Choroid plexus epithelial cell (primary cell): Measurements from ENCODE around the gene ANKZF1.
A peak's percentile ranks its signal among the peaks of the same experiment; 100 is the strongest.

Experiments used
- DNase-seq: peaks from one replicate; pipeline ENCODE4 v3.0.0-alpha.2; 2010; ENCODE audit warnings: low read depth
- H3K4me3 ChIP-seq: 2 replicates; pipeline ENCODE4 v1.5.1; 2011; ENCODE audit warnings: low read depth, mild to moderate bottlenecking, control low read depth, low read length, moderate library complexity
- CTCF ChIP-seq: conservative IDR thresholded peaks from 2 replicates; pipeline ENCODE4 v1.5.1; 2011; ENCODE audit warnings: low read depth, mild to moderate bottlenecking, control low read depth, inconsistent platforms, low read length, moderate library complexity

The ANKZF1 gene

DNA sequence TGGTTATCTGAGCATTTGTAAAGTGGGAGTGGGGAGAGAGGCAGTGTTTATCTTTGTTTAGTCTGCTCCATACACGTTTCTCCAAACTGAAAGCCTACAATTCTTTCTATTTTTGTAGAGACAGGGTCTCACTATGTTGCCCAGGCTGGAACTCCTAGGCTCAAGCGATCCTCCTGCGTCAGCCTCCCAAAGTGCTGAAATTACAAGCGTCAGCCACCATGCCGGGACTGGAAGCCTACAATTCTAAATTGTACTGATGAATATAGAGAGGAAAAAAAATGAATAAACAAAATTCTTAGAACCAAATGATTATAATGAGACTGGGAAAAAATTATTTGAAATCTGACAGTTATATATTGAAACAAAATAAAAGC, 24.5 kb upstream of the ANKZF1 start:
- no peak for TF ChIP-seq CTCF
- DNase-seq, result no peak
- no peak overlapping the region for H3K4me3 ChIP-seq

DNA sequence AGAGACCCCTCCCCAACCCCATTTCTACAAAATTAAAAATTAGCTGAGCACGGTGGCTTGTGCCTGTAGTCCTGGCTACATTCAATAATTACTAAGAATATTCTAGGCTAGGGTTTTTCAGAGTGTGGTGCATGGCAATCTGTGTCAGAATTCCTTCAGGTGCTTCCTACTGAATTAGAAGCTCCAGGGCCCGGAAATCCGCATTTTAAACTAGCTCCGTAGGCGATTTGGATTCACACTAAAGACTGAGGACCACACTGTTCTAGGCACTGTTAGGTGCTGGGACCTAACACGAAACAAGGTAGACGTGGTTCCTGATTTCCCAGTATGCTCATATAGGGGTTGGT, 23.7 kb upstream of the ANKZF1 start:
- no peak for TF ChIP-seq CTCF
- DNase-seq, result no peak

GRCh38 chr2:219206328-219207133, 23.1 kb upstream of the ANKZF1 start, which contains the start of gene ZFAND2B:
Gene ZFAND2B, plus strand, starts transcription at chr2:219206782. Its CDS starts 206 bp downstream, at chr2:219206988.
- TF ChIP-seq CTCF, result no peak
- H3K4me3 ChIP-seq, result peak within 1 kb of the TSS; percentile 86
- peak; percentile 93 for DNase-seq

More for the DNA sequence above, 23.7 kb upstream of the ANKZF1 start:
- peak overlapping the region; percentile 65 for H3K4me3 ChIP-seq

- no peak for DNase-seq
- TF ChIP-seq CTCF, result no peak
- H3K4me3 ChIP-seq, result peak overlapping the region; percentile 86
Measured at GRCh38 chr2:219207134-219207883, 22.3 kb upstream of the ANKZF1 start.

DNA sequence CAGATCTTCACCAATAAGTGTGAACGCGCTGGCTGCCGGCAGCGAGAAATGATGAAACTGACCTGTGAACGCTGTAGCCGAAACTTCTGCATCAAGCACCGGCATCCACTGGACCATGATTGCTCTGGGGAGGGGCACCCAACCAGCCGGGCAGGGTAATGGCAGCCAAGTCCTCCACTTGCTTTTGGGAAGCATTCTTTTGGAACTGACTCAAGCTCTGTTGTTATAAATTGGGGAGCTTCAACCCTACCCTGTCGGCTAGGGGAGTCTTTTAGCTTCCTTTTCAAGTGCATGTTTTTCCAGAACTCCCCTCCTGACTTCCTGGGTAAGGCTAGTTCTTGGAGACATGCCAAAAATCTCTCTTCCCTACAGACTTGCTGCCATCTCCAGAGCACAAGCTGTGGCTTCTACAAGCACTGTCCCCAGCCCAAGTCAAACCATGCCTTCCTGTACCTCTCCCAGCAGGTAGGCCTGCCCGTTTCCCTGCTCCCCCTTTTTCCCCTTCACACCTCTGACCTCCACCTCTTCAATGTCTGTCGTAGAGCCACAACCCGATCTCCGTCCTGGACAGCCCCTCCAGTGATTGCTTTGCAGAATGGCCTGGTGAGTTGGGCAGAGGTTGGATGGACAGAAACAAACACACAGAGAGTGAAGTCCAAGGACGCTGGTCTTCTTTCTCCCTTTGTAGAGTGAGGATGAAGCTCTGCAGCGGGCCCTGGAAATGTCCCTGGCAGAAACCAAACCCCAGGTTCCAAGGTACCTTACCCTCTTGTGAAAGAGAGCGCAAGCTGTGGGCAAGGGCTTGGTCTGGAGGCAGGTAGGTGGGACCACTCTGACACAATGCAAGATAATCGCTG, 21.5 kb upstream of the ANKZF1 start:
- peak; percentile 57 for DNase-seq
- H3K4me3 ChIP-seq, result peak overlapping the region; percentile 86
- TF ChIP-seq CTCF, result no peak

- no peak overlapping the region for H3K4me3 ChIP-seq
- no peak for DNase-seq
- no peak for TF ChIP-seq CTCF
Measured at GRCh38 chr2:219209236-219210195, 20.1 kb upstream of the ANKZF1 start.
